Gastrocnemius medialis (tissue), 4 donors: Measurements from ENCODE around the gene WDR54. TPM values are rescaled to one million over a fixed set of nuclear protein-coding genes. Genes with fewer than 3 reads are reported as not detected.

Source experiments
- ATAC-seq, 2 donors: fragments of 150-250 bp; one replicate each; pipeline ENCODE4 v1.9.1; 2016
- DNase-seq, 2 donors: peaks; one replicate each; pipeline ENCODE4 v3.0.0-alpha.2; 2019
- H3K27ac ChIP-seq, 4 donors: fragments of 200-600 bp; sonication (generic); 1 replicate in 1 of 4; 2 replicates in 3 of 4; pipeline ENCODE4 v1.5.1; 2016 to 2018; ENCODE audit warnings: mild to moderate bottlenecking in 2 of 4, moderate library complexity in 1 of 4
- H3K27me3 ChIP-seq, 3 donors: fragments of 200-600 bp; sonication (generic) in 2 of 3; 1 replicate in 1 of 3; 2 replicates in 2 of 3; pipeline versions ENCODE4 v1.5.1 to v1.6.0; 2016 to 2019; ENCODE audit warnings: mild to moderate bottlenecking in 1 of 3, moderate library complexity in 1 of 3
- H3K36me3 ChIP-seq, 2 donors: fragments of 200-600 bp; sonication (generic) in 1 of 2; one replicate each; pipeline ENCODE4 v1.5.1; 2017 to 2018
- H3K4me1 ChIP-seq, 2 donors: fragments of 200-600 bp; sonication (generic) in 1 of 2; one replicate each; pipeline ENCODE4 v1.5.1; 2016 to 2017; ENCODE audit warnings: mild to moderate bottlenecking in 2 of 2
- H3K4me3 ChIP-seq, 4 donors: fragments of 200-600 bp; sonication (generic) in 3 of 4; 1 replicate in 1 of 4; 2 replicates in 3 of 4; pipeline ENCODE4 v1.5.1; 2016 to 2019; ENCODE audit warnings: mild to moderate bottlenecking in 2 of 4
- H3K9me3 ChIP-seq, 3 donors: fragments of 200-600 bp; sonication (generic) in 2 of 3; 1 replicate in 1 of 3; 2 replicates in 2 of 3; pipeline ENCODE4 v1.5.1; 2016 to 2019
- POLR2A ChIP-seq, 2 donors: fragments of 450-650 bp; IDR thresholded peaks; one replicate each; pipeline ENCODE4 v1.6.1; 2017; ENCODE audit warnings: antibody characterized with exemption in 2 of 2, mild to moderate bottlenecking in 2 of 2, moderate library complexity in 2 of 2
- in situ Hi-C, 4 donors: fragments of 200-750 bp; cut with MboI; loops; one replicate each; pipeline versions ENCODE4 v1.15.0 to v1.8.0; 2017; ENCODE audit warnings: low sequenced_read_pairs in 4 of 4
- intact Hi-C: fragments of 100-400 bp; cut with DNase I; formaldehyde crosslinking; loops from one replicate; pipeline ENCODE4 v1.15.1; 2023; ENCODE audit warnings: low total_unique reads
- total RNA-seq, 4 donors: library from RNA; depleted of rRNA; stranded (reverse); fragments of >200 nt; gene quantifications; one replicate each; pipeline versions ENCODE4 v1.1.0 to v1.2.3, GENCODE V29; 2016
- TF ChIP-seq, protein P1 (sequence below), 5 experiments: fragments of 450-650 bp in 3 of 5; fragments of 200-600 bp in 2 of 5; sonication (generic) in 2 of 5; IDR thresholded peaks in 4 of 5; conservative IDR thresholded peaks in 1 of 5; 1 replicate in 4 of 5; 2 replicates in 1 of 5; pipeline ENCODE4 v1.5.1; 2016 to 2019; ENCODE audit warnings: antibody characterized with exemption in 5 of 5, mild to moderate bottlenecking in 3 of 5, moderate library complexity in 3 of 5

The WDR54 gene
- total RNA-seq, 4 donors from 2014 or later: 0.51 to 2.1 (median 1.4) TPM

DNA sequence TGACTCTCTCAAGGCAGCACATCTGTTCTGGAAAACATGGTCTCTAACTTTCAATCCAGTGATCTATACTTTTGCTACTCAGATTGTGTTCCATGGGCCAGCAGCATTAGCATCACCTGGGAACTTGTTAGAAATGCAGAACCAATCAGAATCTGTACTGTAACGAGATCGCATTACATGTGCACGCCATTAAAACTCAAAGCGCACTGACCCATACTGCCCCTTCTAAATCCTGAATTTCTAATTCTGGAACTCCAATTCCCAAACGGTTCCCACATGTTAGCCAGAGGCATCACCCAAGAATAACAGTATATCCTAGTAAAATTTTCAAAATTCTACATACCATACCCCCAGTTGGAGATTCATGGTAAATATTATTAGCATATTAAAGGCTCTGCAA, 30.9 kb upstream of the WDR54 start:
- TF ChIP-seq POLR2A (IDR thresholded peaks at IDR 0.05): no peak
- TF ChIP-seq, protein P1, sequence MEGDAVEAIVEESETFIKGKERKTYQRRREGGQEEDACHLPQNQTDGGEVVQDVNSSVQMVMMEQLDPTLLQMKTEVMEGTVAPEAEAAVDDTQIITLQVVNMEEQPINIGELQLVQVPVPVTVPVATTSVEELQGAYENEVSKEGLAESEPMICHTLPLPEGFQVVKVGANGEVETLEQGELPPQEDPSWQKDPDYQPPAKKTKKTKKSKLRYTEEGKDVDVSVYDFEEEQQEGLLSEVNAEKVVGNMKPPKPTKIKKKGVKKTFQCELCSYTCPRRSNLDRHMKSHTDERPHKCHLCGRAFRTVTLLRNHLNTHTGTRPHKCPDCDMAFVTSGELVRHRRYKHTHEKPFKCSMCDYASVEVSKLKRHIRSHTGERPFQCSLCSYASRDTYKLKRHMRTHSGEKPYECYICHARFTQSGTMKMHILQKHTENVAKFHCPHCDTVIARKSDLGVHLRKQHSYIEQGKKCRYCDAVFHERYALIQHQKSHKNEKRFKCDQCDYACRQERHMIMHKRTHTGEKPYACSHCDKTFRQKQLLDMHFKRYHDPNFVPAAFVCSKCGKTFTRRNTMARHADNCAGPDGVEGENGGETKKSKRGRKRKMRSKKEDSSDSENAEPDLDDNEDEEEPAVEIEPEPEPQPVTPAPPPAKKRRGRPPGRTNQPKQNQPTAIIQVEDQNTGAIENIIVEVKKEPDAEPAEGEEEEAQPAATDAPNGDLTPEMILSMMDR (IDR thresholded peaks at IDR 0.05 in 4 of 5, conservative IDR thresholded peaks at IDR 0.05 in 1 of 5): no peak
- Histone ChIP-seq H3K27ac (peak overlapping the region in 1 of 4 donors; percentile 84), H3K9me3 (no peaks in the 10 kb centered on the region), H3K27me3 (no peaks in the 10 kb centered on the region), H3K36me3 (no peaks in the 10 kb centered on the region), H3K4me3 (peak overlapping the region; percentile 79 to 83 (median 82)), H3K4me1 (peaks cover 40 to 49% of the 10 kb centered on the region in 2 donors)
- no peak for ATAC-seq
- DNase-seq: no peak
- intact Hi-C loops (loop anchor here (1.0 to 10.0 kb wide), 2 partner anchors 65 to 566 kb away; partner anchors contain the start of genes INO80B and STAMBP), in situ Hi-C loops (no loop called here)

DNA sequence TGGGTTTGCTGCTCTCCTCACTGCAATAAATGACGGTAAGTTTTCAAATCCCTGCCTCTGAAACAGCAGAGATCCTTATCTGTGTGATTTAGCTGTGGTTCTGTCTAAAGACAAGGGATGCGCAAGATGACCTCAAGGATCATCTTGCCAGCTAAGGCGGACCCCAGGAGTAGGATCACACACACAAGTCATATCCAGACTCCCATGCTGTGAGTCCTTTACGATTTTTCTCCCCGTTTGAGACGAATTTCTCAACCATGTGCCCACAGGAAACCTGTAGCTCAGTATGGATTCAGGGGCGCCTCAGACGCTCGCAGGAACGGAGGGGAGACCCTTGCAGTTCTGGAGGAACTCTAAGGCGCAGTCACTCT, 30.3 kb upstream of the WDR54 start:
- TF ChIP-seq, protein P1 (IDR thresholded peaks at IDR 0.05 in 4 of 5, conservative IDR thresholded peaks at IDR 0.05 in 1 of 5): no peak
- TF ChIP-seq POLR2A (IDR thresholded peaks at IDR 0.05): no peak
- intact Hi-C loops (loop anchor here (1.0 to 10.0 kb wide), 2 partner anchors 64 to 566 kb away; partner anchors contain the start of genes INO80B and STAMBP), in situ Hi-C loops (no loop called here)
- Histone ChIP-seq H3K4me3 (peak overlapping the region; percentile 79 to 83 (median 82)), H3K9me3 (no peaks in the 10 kb centered on the region), H3K36me3 (no peaks in the 10 kb centered on the region), H3K27me3 (no peaks in the 10 kb centered on the region), H3K4me1 (peaks cover 40 to 44% of the 10 kb centered on the region in 2 donors), H3K27ac (peak overlapping the region; percentile 84 to 94 (median 89))
- no peak for DNase-seq
- peak; percentile 25 to 36 for ATAC-seq

DNA sequence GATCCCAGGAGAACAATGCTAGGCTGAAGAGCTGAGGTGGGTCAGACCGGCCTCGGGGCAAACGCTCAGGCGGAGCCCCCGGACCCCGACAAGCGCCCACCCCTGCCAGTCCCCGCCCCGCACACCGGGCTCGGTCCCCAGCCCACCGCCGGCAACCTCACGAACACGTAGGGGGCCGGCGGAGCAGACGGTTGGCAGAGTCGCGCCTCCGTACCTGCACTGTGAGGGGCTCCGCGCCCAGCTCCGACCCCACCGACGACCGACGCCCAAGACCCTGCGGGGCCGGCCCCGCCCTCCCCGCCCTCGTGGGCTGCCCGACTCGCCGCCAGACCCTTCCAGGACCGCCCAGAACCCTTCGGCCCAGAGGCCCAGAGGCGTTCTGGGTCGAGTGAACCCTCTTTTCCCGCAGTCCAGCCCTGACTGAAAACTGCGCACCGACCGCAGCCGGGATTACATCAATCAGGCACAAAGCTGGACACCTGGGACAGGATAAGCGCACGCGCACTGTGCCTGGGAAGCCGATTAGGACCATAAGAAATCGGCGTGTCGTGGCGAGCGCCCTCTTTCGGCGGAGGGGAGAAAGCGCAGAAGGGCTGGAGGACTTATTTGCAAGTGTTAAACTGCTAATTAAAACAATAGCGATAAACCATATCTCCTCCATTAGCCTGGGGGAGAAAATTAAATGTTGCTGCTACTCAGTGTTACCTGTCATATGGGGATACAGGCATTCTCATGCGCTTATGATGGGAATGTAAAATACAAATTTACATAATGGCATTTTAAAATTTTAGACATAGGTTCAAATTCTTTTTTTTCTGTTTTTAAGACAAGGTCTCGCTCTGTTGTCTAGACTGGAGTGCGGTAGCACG, 29.7 kb upstream of the WDR54 start:
- peak; percentile 85 to 86 for DNase-seq
- no peaks in the 10 kb centered on the region for H3K9me3 ChIP-seq
- no peaks in the 10 kb centered on the region for H3K36me3 ChIP-seq
- H3K27me3 ChIP-seq: no peaks in the 10 kb centered on the region
- ATAC-seq: peak; percentile 95 to 96
- peak overlapping the region; percentile 84 to 94 (median 89) for H3K27ac ChIP-seq
- peak overlapping the region; percentile 79 to 83 (median 82) for H3K4me3 ChIP-seq
- intact Hi-C loops (loop anchor here (1.0 to 10.0 kb wide), 2 partner anchors 63 to 567 kb away; partner anchors contain the start of genes INO80B and STAMBP), in situ Hi-C loops (no loop called here)
- peaks cover 40 to 41% of the 10 kb centered on the region in 2 donors for H3K4me1 ChIP-seq
- TF ChIP-seq, protein P1 (IDR thresholded peaks at IDR 0.05 in 4 of 5, conservative IDR thresholded peaks at IDR 0.05 in 1 of 5): peak; percentile 83 to 98 (median 93)
- TF ChIP-seq POLR2A (IDR thresholded peaks at IDR 0.05): peak in 1 of 2 donors; percentile 23

DNA sequence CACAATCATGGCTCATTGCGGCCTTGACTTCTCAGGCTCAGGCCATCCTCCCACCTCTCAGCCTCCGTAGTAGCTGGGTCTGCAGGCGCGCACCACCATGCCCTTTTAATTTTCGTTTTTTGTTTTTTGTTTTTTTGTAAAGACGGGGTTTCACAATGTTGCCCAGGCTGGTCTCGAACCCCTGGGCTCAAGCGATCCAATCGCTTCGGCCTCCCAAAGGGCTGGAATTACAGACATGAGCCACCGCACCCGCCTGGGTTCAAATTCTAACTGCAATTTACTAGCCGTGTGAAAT, 29.1 kb upstream of the WDR54 start:
- H3K4me3 ChIP-seq: peak overlapping the region; percentile 79 to 83 (median 82)
- H3K36me3 ChIP-seq: no peaks in the 10 kb centered on the region
- H3K9me3 ChIP-seq: no peaks in the 10 kb centered on the region
- in situ Hi-C loops: no loop called here
- H3K4me1 ChIP-seq: peaks cover 35 to 40% of the 10 kb centered on the region in 2 donors
- H3K27ac ChIP-seq: peak overlapping the region in 2 of 4 donors; percentile 84 to 91
- no peak for TF ChIP-seq POLR2A (IDR thresholded peaks at IDR 0.05)
- TF ChIP-seq, protein P1 (IDR thresholded peaks at IDR 0.05 in 4 of 5, conservative IDR thresholded peaks at IDR 0.05 in 1 of 5): no peak
- no peaks in the 10 kb centered on the region for H3K27me3 ChIP-seq
- DNase-seq: no peak
- ATAC-seq: no peak
- intact Hi-C loops: loop anchor here (10.0 kb wide), 1 partner anchor 568 kb away; the partner anchor contains the start of gene STAMBP
